SU-DHL-6 (cell line): ENCODE results near the gene TADA1.

Experiments
- CTCF ChIP-seq: fragments of 200-600 bp; sonication (generic); IDR thresholded peaks from one replicate; pipeline ENCODE4 v1.5.1; 2017; ENCODE audit warnings: antibody characterized with exemption, mild to moderate bottlenecking, low read length, moderate library complexity; ENCODE audit not compliant: insufficient read depth, poor library complexity, severe bottlenecking
- EZH2phosphoT487 ChIP-seq: fragments of 200-600 bp; sonication (generic), shearing (Covaris generic); conservative IDR thresholded peaks from 2 replicates; pipeline ENCODE4 v1.6.1; 2018; ENCODE audit warnings: mild to moderate bottlenecking, antibody characterized with exemption, low read length, moderate library complexity, mixed read lengths

DNA sequence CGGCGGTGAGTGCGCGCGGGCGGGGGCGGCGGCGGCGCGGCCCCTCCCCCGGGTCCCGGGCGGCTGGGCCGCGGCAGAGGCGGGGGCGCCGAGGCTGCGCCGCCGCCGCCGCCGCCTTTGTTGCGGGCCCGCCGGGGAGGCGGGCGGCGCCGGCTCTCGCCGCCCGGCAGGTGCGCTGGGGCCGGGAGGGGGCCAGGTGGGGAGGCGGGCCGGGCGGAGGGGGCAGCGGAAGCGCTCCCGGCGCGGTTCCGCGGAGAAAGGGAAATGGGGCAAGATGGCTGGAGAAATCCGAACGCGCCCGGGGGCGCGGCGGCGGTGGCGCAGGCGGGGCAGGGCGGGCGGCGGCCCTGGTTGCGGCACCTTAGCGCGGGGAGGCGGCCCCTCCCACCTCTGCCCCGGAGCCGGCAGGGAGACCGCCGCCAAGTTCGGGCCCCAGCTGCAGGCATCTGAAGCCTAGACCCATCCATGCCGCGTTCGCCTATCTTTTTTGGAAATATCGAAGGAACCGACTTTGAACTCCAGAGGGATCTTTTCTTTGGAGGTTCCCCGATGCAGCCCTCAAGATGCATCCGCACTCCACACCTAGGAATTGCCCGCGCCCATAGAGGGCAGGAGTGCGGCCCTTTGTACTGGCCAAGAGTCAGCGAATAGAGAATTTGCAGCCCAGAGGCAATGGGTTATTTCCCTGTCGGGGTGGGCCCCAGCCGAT is 36.3 kb downstream of the TADA1 start:
- TF ChIP-seq CTCF (no peak), EZH2phosphoT487 (no peak)
